ENCODE results near the gene GPATCH1. TPM values are rescaled to one million over a fixed set of nuclear protein-coding genes. Genes with fewer than 3 reads are reported as not detected.

GPATCH1 gene
- total and polyA plus RNA-seq, 2 of the 13 experiments (the other 11 are each of a cell fraction or from before 2014, with no cell fraction given) = 6.8 to 6.9 TPM

- Histone ChIP-seq H3K27me3 (ENCODE audit: control insufficient read depth in 1 of 2, insufficient read depth in 2 of 2, low read length in 2 of 2) (no peaks in the 10 kb centered on the region), H3K36me3 (replicated peaks in 1 of 2; ENCODE audit: control insufficient read depth in 1 of 2, insufficient read depth in 2 of 2, low read length in 2 of 2) (peaks cover 9 to 44% of the 10 kb centered on the region in 2 experiments; a peak in 4 of 5 replicates), H3K27ac (ENCODE audit: extremely low read length, insufficient read depth, low read length) (no peak overlapping the region), H4K20me1 (ENCODE audit: insufficient read depth, low read length) (no peaks in the 10 kb centered on the region), H3K9ac (ENCODE audit: insufficient read depth, low read depth, low read length) (no peak overlapping the region), H2AFZ (ENCODE audit: low read length) (no peak overlapping the region), H3K4me2 (ENCODE audit: low read depth, low read length) (no peak overlapping the region), H3K79me2 (ENCODE audit: insufficient read depth, low read length) (no peaks in the 10 kb centered on the region), H3K9me3 (ENCODE audit: low read length) (no peaks in the 10 kb centered on the region), H3K4me3 (replicated peaks in 1 of 3; ENCODE audit: insufficient read depth in 1 of 3, low read depth in 2 of 3, low read length in 3 of 3) (no peak overlapping the region), H3K4me1 (ENCODE audit: insufficient read depth, low read length) (peaks cover 31% of the 10 kb centered on the region)
- in situ Hi-C loops (cut with HindIII; ENCODE audit: extremely low pct_ligation_motif_present, low pct_unique_long_range_greater_than_20kb) = no loop called here
- POLR2A ChIA-PET = no interaction called here
- TF ChIP-seq SAFB2 (CRISPR knock-in tag; IDR thresholded peaks at IDR 0.05; ENCODE audit: borderline replicate concordance, low read depth) (no peak), ZBTB14 (CRISPR knock-in tag; IDR thresholded peaks at IDR 0.05) (no peak), PAWR (CRISPR knock-in tag; IDR thresholded peaks at IDR 0.05; ENCODE audit: borderline replicate concordance) (no peak), RFX3 (CRISPR knock-in tag; IDR thresholded peaks at IDR 0.05) (no peak), ZNF343 (CRISPR knock-in tag; IDR thresholded peaks at IDR 0.05) (no peak), ZNF232 (CRISPR knock-in tag; IDR thresholded peaks at IDR 0.05; ENCODE audit: borderline replicate concordance) (no peak), JDP2 (CRISPR knock-in tag; IDR thresholded peaks at IDR 0.05; ENCODE audit: borderline replicate concordance) (no peak), ZNF550 (CRISPR knock-in tag; IDR thresholded peaks at IDR 0.05; ENCODE audit: borderline replicate concordance) (no peak), ZC3H4 (CRISPR knock-in tag; IDR thresholded peaks at IDR 0.05; ENCODE audit: borderline replicate concordance) (no peak), ZNF749 (CRISPR knock-in tag; IDR thresholded peaks at IDR 0.05; ENCODE audit: borderline replicate concordance) (no peak), FOXK1 (CRISPR knock-in tag; IDR thresholded peaks at IDR 0.05; ENCODE audit: borderline replicate concordance, low read depth) (no peak), MIXL1 (CRISPR knock-in tag; IDR thresholded peaks at IDR 0.05) (no peak), PRDM10 (CRISPR knock-in tag; IDR thresholded peaks at IDR 0.05; ENCODE audit: low read depth) (no peak), ATF2 (CRISPR knock-in tag; IDR thresholded peaks at IDR 0.05) (no peak), ZNF446 (CRISPR knock-in tag; IDR thresholded peaks at IDR 0.05) (no peak), MIER2 (CRISPR knock-in tag; IDR thresholded peaks at IDR 0.05) (no peak), HOXA7 (CRISPR knock-in tag; IDR thresholded peaks at IDR 0.05) (no peak)
- DNase-seq (ENCODE audit: low spot score) (no peak), FAIRE-seq (no peak), ATAC-seq (no peak)
- 90% methylated on average over 4 of the region's 4 CpGs for WGBS (ENCODE audit: low lambda C conversion rate)
- CTCF ChIA-PET (ENCODE audit: low intra/inter-chr PET ratio, low total read pairs) = no interaction called here
- intact Hi-C loops (cut with micrococcal nuclease; ENCODE audit: unreplicated experiment) = no loop called here
- BruUV-seq (replicated peaks) = no TSS peak
Observed at GRCh38 chr19:33096005-33096404, 15.0 kb downstream of the GPATCH1 start.
